K562 (cell line): ENCODE measurements around the gene NPR3.

ENCODE experiments used
- CSDE1 ChIP-seq, 2 experiments: fragments of 450-650 bp; IDR thresholded peaks; 2 replicates each; pipeline ENCODE4 v1.6.1; 2016; ENCODE audit warnings: mild to moderate bottlenecking in 1 of 2
- ELF2 ChIP-seq: fragments of 250-450 bp; sonication (Bioruptor Pico); IDR thresholded peaks from 2 replicates; pipeline ENCODE4 v1.5.0; 2021; ENCODE audit warnings: mild to moderate bottlenecking
- EP300 ChIP-seq: IDR thresholded peaks from 2 replicates; pipeline ENCODE4 v1.6.1; 2012; ENCODE audit warnings: low read length, improper control_type of control experiment
- MTA2 ChIP-seq: fragments of 450-650 bp; IDR thresholded peaks from 2 replicates; pipeline ENCODE4 v1.6.1; 2016; ENCODE audit warnings: low read depth
- NCOR1 ChIP-seq: fragments of 450-650 bp; IDR thresholded peaks from 2 replicates; pipeline ENCODE4 v1.6.1; 2016; ENCODE audit warnings: mild to moderate bottlenecking, moderate library complexity
- NR2C1 ChIP-seq, 2 experiments: fragments of 450-650 bp; IDR thresholded peaks; 2 replicates each; pipeline ENCODE4 v1.6.1; 2017; ENCODE audit warnings: mild to moderate bottlenecking in 2 of 2, antibody characterized with exemption in 1 of 2, inconsistent platforms in 1 of 2, missing compliant biosample characterization in 1 of 2, missing genetic modification characterization in 1 of 2
- POU5F1 ChIP-seq: fragments of 150-350 bp; IDR thresholded peaks from 2 replicates; pipeline ENCODE4 v1.6.1; 2014; ENCODE audit warnings: borderline replicate concordance, low read length, low read depth, mild to moderate bottlenecking; ENCODE audit not compliant: partially characterized antibody
- SMAD1 ChIP-seq: fragments of 150-350 bp; IDR thresholded peaks from 2 replicates; pipeline ENCODE4 v1.6.1; 2014; ENCODE audit warnings: low read length, low read depth; ENCODE audit not compliant: partially characterized antibody
- ZNF23 ChIP-seq: fragments of 250-450 bp; sonication (Bioruptor Pico); IDR thresholded peaks from 2 replicates; pipeline ENCODE4 v1.4.0; 2020; ENCODE audit warnings: mild to moderate bottlenecking
- ZZZ3 ChIP-seq: fragments of 450-650 bp; IDR thresholded peaks from 2 replicates; pipeline ENCODE4 v1.6.1; 2016; ENCODE audit warnings: antibody characterized with exemption, mild to moderate bottlenecking, moderate library complexity
- TF ChIP-seq, protein P1 (sequence below): fragments of 450-650 bp; conservative IDR thresholded peaks from 2 replicates; pipeline ENCODE4 v1.6.1; 2016; ENCODE audit warnings: missing genetic modification characterization, low read depth, mild to moderate bottlenecking, missing compliant biosample characterization, moderate library complexity
- TF ChIP-seq, protein P2 (sequence below): sonication (generic); formaldehyde crosslinking; IDR thresholded peaks from 2 replicates; pipeline ENCODE4 v1.8.0; 2023; ENCODE audit warnings: mild to moderate bottlenecking, missing genetic modification reagents
- TF ChIP-seq, protein P3 (sequence below): sonication (generic); IDR thresholded peaks from 2 replicates; pipeline ENCODE4 v1.6.1; 2016

DNA sequence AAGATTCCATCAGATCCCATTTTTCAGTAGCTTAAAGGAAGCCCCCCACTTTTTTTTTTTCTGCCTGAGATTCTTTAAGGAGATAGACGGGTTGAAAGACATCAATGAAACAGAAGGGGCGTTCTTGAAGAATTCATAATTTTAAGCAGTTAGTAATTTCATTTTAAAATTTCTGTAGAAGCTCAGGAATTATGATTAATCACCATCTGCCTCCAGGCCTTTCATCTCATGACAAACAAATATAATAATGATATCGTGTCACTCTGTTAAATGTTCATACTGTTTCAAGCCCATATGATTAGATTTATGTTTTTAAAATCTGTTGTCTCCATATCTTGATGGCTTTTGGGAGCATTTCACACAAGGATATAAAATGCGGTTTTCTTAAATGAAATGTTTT, 75.2 kb downstream of the NPR3 start:
- TF ChIP-seq, protein P1, sequence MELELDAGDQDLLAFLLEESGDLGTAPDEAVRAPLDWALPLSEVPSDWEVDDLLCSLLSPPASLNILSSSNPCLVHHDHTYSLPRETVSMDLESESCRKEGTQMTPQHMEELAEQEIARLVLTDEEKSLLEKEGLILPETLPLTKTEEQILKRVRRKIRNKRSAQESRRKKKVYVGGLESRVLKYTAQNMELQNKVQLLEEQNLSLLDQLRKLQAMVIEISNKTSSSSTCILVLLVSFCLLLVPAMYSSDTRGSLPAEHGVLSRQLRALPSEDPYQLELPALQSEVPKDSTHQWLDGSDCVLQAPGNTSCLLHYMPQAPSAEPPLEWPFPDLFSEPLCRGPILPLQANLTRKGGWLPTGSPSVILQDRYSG (tag) = no peak
- TF ChIP-seq, protein P2, sequence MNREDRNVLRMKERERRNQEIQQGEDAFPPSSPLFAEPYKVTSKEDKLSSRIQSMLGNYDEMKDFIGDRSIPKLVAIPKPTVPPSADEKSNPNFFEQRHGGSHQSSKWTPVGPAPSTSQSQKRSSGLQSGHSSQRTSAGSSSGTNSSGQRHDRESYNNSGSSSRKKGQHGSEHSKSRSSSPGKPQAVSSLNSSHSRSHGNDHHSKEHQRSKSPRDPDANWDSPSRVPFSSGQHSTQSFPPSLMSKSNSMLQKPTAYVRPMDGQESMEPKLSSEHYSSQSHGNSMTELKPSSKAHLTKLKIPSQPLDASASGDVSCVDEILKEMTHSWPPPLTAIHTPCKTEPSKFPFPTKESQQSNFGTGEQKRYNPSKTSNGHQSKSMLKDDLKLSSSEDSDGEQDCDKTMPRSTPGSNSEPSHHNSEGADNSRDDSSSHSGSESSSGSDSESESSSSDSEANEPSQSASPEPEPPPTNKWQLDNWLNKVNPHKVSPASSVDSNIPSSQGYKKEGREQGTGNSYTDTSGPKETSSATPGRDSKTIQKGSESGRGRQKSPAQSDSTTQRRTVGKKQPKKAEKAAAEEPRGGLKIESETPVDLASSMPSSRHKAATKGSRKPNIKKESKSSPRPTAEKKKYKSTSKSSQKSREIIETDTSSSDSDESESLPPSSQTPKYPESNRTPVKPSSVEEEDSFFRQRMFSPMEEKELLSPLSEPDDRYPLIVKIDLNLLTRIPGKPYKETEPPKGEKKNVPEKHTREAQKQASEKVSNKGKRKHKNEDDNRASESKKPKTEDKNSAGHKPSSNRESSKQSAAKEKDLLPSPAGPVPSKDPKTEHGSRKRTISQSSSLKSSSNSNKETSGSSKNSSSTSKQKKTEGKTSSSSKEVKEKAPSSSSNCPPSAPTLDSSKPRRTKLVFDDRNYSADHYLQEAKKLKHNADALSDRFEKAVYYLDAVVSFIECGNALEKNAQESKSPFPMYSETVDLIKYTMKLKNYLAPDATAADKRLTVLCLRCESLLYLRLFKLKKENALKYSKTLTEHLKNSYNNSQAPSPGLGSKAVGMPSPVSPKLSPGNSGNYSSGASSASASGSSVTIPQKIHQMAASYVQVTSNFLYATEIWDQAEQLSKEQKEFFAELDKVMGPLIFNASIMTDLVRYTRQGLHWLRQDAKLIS (CRISPR knock-in tag) = no peak
- TF ChIP-seq ZNF23 (no peak), EP300 (no peak), ZZZ3 (no peak), NR2C1 (IDR thresholded peaks at IDR 0.05) (no peak), NR2C1 (tag; IDR thresholded peaks at IDR 0.05) (no peak), NCOR1 (no peak), ELF2 (no peak), POU5F1 (no peak), SMAD1 (no peak), MTA2 (no peak), CSDE1 (IDR thresholded peaks at IDR 0.05) (no peak)
- TF ChIP-seq, protein P3, sequence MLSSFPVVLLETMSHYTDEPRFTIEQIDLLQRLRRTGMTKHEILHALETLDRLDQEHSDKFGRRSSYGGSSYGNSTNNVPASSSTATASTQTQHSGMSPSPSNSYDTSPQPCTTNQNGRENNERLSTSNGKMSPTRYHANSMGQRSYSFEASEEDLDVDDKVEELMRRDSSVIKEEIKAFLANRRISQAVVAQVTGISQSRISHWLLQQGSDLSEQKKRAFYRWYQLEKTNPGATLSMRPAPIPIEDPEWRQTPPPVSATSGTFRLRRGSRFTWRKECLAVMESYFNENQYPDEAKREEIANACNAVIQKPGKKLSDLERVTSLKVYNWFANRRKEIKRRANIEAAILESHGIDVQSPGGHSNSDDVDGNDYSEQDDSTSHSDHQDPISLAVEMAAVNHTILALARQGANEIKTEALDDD = no peak
